ENCODE measurements around the gene BTBD9.

GRCh38 chr6:38587766-38588362, 51.9 kb downstream of the BTBD9 start:
- TF ChIP-seq POLR2AphosphoS5 (IDR thresholded peaks at IDR 0.05; ENCODE audit: borderline replicate concordance, low read depth, low read length) = no peak
- no peak for TF ChIP-seq EZH2 (IDR thresholded peaks at IDR 0.05)
- TF ChIP-seq FOXP2 (optimal IDR thresholded peaks at IDR 0.05; ENCODE audit: control extremely low read depth, extremely low read length, insufficient read depth) = no peak
